HUDEP-2 (cell line): ENCODE data around the gene DENND2D.
"Not testable (repeated sequence)": the region's sequence is repeated elsewhere in the genome, so short reads cannot be mapped to it uniquely, and the experiment has no call there.

Experiments
- DNase-seq, 76 experiments: peaks; one replicate each; lab custom pipeline; 2025; ENCODE audit not compliant: unreplicated experiment in 76 of 76; lab: John Stamatoyannopoulos, UW

Gene DENND2D

GRCh38 chr1:111222308-111223125 lies 22.1 kb upstream of the DENND2D start:
- DNase-seq: peak in 59 of 76 experiments; percentile 4 to 83 (median 45)

GRCh38 chr1:111221633-111222291 lies 21.3 kb upstream of the DENND2D start:
- peak in 28 of 76 experiments; percentile 11 to 69 (median 32) for DNase-seq

- DNase-seq: peak in 1 of 76 experiments; percentile 38
These were observed 20.8 kb upstream of the DENND2D start for GRCh38 chr1:111221276-111221632.

GRCh38 chr1:111220302-111220890 lies 19.9 kb upstream of the DENND2D start:
- DNase-seq: no peak

- peak in 1 of 76 experiments; percentile 8 for DNase-seq
These were observed 19.3 kb upstream of the DENND2D start for GRCh38 chr1:111219557-111220286.

- peak in 1 of 76 experiments; percentile 29 for DNase-seq
These were observed 18.5 kb upstream of the DENND2D start for GRCh38 chr1:111218701-111219556.

- no peak for DNase-seq
These were observed 16.9 kb upstream of the DENND2D start for GRCh38 chr1:111217183-111217910.

GRCh38 chr1:111216751-111217150 lies 16.3 kb upstream of the DENND2D start:
- DNase-seq: no peak

GRCh38 chr1:111215285-111215684 lies 14.8 kb upstream of the DENND2D start:
- DNase-seq: not testable (repeated sequence)

- DNase-seq: peak in 1 of 76 experiments; percentile 44
These were observed 14.4 kb upstream of the DENND2D start for GRCh38 chr1:111214884-111215283.

- DNase-seq: peak in 27 of 76 experiments; percentile 5 to 78 (median 43)
These were observed 13.8 kb upstream of the DENND2D start for GRCh38 chr1:111214074-111214801.

- no peak for DNase-seq
These were observed 13.0 kb upstream of the DENND2D start for GRCh38 chr1:111213412-111213811.

GRCh38 chr1:111212634-111213335 lies 12.3 kb upstream of the DENND2D start:
- DNase-seq: peak in 1 of 76 experiments; percentile 22

GRCh38 chr1:111211921-111212320 lies 11.5 kb upstream of the DENND2D start:
- peak in 1 of 76 experiments; percentile 22 for DNase-seq

GRCh38 chr1:111209622-111210021 lies 9.2 kb upstream of the DENND2D start:
- no peak for DNase-seq

- DNase-seq: no peak
These were observed 8.5 kb upstream of the DENND2D start for GRCh38 chr1:111208921-111209320.

- no peak for DNase-seq
These were observed 5.2 kb upstream of the DENND2D start for GRCh38 chr1:111205714-111206050.
